Activated naive CD4-positive, alpha-beta T cell treated with anti-CD3 and anti-CD28 coated beads, Interleukin-2, amount 50 U/mL, for 16 hours (primary cell): Measurements from ENCODE around the gene TOMM40L.

Experiments used
- DNase-seq: peaks from one replicate; pipeline ENCODE4 v3.0.0-alpha.2; 2020

TOMM40L gene

DNA sequence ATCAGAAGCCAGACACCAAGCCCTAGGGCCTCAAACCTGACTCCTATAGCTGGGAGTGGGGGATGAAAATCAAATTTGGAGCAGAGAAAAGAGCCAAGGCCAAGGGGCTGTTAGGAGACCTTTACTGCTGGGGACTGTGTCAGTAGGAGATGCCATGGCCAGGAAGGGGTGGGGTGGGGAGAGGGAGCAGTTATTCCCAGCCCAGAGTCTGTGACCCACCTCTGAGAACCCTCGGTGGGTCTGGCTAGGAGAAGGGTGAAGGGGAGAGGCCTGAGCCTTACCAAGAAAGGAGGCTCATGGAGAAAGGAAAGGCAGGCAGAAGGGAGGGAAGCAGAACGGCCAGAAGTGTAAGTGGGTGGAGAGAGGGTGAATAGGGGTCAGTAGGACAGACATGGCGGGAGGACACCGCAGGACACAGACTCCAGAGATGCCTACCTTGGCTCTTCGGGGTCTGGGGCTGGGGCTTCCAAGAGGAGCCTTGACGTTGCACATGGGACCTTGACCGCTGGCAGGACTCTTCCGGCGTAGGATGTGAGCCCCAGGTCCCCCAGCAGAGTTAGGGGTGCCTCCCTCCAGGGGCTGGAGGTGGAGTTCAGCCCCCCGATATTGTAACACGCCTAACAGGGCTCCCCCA is 28.2 kb upstream of the TOMM40L start:
- no peak for DNase-seq

DNA sequence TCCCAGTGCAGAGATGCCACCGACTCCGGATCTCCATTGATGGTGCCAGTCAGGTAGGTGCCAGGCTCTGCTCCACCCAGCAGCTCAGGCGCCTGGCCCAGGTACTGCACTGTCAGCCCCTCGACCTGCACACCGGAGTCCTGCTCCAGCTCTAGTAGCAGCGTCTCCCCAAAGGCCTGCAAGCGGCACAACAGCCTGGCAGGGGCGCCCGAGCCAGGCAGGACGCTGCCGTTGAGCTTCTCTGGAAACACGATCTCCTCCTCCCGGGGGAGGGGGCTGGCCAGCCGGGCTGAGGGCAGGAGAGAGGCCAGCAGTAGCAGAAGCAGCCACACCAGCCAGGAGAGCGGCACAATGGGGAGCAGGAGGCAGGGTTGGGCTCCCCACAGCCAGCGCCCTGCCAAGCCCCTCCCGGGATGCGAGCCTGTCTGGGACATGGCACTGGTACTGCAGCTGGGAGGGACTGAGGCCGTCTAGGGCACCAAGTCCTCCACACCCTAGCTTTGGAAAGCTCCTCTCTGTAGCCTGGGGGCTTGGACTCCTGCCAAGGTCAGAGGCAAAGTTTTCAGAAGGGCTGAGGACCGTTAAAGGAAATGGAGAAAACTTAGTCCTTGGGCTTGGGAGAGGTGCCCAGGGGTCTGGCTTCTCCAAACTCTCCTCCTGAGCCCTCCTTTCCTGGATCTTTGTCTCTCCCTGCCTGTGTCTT is 27.5 kb upstream of the TOMM40L start:
- no peak for DNase-seq

DNA sequence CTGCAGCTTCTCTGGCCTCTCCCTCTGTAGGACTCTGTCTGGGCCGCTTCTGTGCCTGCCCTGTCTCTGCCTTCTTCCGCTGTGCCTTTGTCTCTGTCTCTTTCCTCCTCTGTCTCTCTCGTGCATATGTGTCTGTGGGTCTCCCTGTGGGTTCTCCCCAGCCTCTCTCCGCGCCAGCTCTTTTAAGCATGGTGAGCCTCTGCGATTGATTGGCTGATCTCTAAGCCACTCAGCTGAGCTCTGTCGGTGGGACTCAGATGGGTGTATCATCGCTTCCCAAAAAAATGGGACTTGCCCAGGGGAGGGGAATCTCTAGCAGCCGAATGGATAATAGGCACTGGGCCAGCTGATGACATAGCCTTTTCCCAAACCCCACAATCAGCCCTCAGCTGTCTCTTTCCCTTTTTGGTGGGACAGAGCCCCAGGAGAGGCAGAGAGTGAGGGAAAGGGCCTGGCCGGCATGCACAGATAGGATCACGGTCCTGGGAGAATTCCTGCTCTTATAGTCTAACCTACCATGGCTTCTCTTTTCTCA is 26.9 kb upstream of the TOMM40L start, which contains the start of gene ADAMTS4:
TSS of gene ADAMTS4 (minus strand) at position 158 of the 535 bp plus-strand sequence. CDS start 427 bp downstream, outside the sequence.
- no peak for DNase-seq

DNA sequence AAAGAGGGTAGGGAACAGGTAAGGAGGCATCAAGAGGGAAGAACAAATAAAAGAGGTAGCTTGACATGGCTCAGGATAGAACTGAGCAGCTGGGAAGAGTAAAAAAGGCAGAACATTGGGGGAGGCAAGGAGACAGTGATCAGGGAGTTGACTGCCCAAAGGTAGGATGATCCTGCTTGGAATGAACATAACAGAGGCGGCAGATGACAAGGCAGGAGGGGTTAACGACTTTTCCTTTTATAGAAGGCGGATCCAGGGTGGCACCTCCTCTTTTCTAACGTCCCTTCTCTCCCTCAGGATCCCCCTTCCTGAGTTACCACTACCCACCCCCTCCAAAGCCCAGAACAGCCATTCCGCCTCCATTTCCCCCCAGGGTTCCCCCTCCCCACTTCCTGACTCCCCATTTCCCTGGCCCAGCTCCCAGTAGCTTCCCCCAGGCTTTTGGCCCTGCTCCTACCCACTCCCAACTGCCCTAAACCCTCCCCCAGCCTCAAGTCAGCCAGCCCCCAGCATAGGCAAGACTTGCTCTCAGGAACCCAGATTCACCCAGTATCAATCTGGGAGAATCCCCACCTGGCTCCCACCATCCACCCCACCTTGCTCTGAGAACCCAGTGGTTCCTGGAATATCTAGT is 26.2 kb upstream of the TOMM40L start:
- DNase-seq = no peak

DNA sequence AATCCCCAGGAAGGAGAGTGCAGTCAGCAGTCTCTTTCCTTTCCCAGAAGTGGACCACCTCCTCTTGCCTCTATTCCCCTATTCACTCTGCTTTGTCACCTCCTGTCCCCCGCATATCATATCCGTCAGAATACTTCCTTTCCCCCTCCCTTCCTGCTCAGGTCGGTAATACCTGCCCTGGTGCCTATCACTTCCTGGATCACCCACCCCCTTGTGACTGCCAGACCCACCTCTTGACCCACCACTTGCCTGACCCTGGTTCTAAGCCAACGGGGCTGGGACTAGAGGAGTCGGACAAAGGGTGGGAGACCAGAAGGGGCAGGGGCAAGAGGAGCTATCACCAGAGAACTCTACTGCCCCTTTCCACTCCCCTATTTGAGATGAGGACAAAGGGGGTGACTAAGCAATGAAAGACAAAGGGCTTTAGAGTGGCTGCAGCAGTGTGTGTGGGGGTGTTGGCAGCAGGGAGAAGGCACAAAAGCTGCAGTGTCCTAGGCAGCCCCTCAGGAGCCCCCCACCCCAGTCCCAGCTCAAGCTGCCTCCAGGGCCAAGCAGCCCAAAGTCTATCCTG is 25.4 kb upstream of the TOMM40L start:
- no peak for DNase-seq

DNA sequence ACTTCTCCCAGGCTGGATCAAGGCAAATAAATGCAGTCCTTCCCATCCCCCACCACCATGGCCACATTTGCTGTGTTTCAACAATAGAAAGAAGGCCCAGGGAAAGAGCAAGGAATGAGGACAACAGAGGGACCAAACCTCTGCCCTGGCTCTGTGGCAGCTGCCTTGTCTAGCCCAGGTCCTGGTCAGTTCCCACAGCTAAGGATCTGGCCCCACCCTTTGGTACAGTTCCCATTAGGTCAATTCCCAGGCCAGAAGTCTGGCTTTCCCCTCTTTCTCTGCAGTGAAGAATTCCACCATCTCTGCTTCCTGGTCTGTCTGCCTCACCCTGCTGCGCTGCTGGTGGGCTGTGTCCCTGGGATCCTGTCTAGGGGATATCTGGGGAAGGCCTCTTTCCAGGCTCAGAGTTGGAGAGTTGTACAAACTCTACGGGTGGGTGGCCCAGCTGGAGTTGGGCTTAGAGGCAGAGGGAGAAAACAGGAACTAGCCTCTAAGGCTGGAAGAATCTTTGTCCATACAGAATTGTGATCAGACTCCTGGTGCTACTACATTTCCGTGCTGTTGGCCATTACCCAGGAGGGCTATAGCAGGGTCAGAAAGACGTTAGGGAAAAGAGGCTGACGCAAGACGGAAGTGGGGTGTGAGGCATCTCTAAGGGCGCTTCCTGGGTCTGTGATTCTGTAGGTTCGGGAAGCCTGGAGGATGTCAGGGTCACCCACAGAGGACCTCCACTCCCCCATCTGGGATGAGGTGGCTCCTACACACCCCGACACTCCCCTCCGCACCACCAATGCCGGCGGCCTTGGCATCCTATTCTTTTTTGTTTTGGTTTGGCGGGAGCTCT is 24.6 kb upstream of the TOMM40L start:
- DNase-seq = no peak

DNA sequence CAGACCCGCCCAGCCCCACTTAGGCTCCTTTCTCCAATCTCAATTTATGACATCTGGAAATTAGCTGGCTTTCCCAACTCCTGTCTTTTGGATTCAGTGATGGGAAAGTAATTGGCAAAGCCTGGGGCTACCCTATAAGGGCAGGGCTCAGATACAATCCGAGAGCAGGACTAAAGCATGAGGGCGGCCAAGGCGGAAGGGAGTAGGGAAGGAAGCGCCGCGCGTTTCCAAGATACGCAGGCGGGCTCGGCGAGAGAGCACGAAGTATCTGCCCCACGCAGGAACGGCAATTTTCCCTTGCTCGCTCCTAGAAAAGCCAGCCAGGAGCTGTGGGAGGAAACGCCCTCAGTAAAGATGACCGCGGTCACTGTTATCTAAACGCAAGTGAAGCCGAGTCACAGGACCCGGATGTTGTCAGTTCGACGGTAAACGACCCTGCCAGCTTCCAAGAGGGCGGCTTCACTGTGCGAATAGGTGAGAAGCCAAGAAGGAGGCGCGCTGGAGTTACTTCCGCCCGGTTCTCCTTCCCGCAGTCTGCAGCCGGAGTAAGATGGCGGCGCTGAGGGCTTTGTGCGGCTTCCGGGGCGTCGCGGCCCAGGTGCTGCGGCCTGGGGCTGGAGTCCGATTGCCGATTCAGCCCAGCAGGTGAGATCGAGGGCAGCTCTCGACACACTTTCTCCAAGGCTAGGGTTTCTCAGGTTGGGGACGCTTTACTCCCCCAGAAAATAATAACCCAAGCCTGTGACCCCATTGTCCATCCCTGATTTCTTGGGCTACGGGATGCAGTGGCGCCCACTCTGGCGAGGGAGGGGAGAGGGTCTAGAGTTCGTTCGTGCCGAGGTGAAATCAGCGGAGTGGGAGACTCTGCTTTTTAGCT is 23.8 kb upstream of the TOMM40L start, which contains the start of gene NDUFS2:
TSS of gene NDUFS2 (plus strand) at position 532 of the 877 bp plus-strand sequence. CDS start at position 551, 19 bp downstream.
- peak; percentile 94 for DNase-seq

DNA sequence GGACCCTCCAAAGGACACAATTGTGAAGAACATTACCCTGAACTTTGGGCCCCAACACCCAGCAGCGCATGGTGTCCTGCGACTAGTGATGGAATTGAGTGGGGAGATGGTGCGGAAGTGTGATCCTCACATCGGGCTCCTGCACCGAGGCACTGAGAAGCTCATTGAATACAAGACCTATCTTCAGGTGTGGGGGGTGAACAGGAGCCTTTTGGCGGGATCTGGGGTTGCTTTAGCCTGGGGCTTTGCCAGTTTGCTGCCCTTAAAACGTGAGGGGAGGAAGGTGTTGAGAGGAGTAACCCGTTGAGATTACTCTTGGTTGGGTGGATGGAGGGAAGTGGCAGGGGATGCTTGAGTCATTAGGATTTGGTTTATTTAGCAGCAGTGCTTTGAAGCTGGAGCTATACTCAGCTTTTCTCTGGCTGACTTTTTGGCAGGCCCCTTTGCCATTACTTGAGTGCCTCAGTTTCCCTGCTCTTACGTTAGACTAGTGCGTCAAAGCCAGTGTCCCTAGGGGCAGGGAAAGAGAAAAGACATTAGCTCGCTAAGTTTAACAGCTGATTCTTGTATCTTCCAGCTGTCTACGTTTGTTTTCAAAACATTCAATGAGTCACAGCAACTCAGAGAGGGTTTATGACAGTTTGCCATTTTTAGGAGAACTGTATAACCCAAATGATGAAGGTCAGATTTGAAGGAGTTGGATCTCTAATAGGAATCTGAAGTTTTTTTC is 19.3 kb upstream of the TOMM40L start:
- no peak for DNase-seq

DNA sequence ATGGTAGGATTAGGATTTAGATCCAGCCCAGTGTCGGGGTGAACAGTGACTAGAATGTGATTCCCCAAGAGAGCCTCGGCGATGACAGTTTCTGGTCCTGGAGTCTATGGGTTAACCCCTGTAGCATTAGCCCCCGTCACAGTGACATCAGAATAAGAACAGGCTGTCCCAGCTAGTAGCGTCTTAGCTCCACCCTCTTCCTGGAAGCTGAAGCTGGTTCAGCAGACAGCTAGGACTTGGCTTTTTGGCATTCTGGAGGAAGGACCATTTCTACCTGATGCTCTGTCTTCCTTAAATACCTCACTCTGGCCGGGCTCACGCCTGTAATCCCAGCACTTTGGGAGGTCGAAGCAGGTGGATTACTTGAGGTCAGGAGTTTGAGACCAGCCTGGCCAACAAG is 18.7 kb upstream of the TOMM40L start:
- DNase-seq = no peak

DNA sequence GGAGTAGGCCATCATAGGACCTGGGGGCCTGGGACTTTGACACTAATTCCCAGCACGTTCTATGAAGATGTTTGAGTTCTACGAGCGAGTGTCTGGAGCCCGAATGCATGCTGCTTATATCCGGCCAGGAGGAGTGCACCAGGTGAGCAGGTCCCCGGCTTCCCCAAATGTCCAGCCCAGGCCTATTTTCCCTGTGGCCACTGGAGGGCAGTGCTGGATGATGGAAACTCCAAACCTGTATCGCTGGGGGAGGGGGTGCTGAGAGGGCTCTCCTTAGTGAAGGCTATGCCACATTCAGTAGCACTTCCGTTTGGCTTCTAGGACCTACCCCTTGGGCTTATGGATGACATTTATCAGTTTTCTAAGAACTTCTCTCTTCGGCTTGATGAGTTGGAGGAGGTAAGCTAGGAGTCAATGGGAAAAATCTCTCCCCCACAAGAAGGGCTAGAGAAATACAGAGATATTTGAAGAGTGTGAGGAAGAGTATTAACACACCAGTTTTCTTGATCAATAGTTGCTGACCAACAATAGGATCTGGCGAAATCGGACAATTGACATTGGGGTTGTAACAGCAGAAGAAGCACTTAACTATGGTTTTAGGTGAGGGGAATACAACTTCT is 16.0 kb upstream of the TOMM40L start:
- peak; percentile 77 for DNase-seq

DNA sequence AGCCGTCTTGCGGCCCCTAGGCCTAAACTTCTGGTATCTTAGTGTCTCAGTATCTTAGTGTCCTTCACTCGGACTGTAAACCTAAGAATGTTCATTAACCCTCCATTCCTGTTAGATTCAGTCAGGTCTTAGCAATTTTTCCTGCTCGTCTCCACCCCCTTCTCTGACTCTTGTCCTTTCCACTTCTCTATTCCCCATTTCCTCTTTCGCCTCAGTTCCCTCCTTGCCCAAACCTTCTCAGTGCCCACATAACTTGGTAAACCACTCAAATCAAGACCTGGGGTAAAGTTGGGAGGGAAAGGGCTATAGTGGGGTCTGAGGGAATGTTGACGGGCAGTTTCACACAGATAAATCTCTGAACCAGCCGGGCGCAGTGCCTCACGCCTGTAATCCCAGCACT is 11.5 kb upstream of the TOMM40L start:
- DNase-seq = no peak

DNA sequence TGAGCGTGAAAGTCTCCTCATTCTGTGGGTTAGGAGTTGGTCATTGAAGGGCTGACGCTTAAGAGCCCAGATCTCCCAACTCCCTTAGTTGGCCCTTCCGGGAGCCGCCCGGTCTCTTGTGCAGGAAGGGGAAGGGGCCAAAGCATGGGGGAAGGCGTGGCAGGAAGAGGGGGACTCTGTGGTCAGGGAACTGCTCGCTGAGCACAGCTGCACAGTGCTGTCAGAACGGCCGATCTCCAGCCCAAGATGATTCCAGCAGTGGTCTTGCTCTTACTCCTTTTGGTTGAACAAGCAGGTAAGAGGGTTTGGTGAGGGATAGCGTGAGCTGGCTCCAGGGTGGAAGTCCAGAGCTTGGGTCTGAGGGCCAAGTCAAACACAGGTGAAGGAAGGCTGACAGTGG is 10.8 kb upstream of the TOMM40L start, which contains the start of gene FCER1G:
TSS of gene FCER1G (plus strand) at position 220 of the 400 bp plus-strand sequence. CDS start at position 247, 27 bp downstream.
- DNase-seq = no peak

DNA sequence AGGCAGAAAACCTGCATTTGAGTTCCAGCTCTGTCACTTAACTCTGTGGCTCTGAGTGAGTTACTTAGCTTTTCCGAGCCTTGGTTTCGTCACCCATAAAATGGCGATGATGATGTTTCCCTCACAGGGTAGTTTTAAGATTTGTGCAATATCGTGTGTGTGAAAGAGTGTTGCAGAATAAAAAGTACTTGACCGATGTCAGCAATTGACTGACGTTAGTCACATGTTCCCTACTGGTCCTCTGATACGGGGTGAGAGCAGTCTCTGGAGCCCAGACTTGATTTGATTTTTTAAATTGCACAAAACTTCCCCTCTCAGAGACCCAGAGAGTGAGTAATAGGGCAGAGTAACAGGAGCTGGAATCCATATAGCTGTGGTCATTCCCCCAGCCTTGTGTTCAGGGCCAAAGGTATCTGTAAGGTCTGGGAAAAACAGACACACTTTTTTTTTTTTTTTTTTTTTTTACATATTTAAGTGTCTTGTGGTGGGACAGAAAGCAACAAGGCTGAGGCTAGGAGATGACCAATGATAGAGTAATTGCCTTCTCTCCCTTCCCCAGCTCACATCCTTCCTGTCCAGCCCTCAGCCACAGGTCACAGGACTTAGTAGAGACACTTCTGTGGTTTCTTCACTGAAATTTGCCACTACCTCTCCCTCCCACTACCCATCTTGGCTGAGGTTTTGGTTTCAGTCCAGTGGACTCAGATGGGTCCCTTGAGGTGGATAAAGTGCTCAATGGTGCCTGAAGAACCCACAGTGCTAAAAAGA is 8.7 kb upstream of the TOMM40L start:
- DNase-seq = no peak

DNA sequence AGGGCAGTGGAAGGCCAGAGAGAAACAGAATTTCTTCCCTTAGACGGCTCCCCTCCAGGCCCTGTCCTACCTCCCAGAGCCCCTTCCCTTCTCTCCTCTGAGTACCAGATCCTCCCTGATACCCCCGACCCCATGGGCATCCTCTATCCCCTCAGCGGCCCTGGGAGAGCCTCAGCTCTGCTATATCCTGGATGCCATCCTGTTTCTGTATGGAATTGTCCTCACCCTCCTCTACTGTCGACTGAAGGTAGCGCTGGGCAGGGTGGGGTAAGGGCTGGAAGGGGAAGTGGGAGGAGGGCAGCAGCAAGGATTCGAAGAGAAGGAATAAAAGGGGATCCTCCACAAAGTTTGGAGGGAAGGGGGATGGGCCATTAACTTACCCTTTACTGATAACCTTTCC is 8.0 kb upstream of the TOMM40L start:
- no peak for DNase-seq

DNA sequence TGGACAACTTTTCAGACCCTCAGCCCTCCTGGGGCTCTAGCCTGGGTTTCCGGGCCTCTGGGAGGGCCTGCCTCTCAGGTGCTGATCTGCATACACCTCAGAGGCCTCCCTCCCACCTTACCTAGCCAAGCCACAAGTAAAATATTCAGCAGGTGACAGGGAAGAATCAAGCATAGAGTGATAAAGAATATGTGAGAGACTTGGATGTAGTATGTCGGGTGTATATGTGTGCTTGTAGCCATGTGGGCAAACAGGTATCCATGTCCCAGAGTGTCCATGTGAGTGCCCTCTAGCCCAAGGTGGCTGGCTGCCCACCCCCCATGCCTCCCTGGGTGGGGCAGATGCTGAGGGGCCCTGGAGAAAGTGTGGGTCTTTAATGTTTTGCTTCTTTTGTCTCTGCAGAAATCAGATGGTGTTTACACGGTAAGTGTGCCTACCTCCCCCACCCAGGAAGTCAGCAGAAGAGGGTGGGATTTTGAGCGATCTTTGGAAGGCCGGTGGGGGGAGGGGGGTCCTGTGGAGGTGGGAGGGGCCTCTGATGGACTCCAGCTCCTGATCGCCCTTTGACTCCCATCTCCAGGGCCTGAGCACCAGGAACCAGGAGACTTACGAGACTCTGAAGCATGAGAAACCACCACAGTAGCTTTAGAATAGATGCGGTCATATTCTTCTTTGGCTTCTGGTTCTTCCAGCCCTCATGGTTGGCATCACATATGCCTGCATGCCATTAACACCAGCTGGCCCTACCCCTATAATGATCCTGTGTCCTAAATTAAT is 7.4 kb upstream of the TOMM40L start:
- DNase-seq = no peak

DNA sequence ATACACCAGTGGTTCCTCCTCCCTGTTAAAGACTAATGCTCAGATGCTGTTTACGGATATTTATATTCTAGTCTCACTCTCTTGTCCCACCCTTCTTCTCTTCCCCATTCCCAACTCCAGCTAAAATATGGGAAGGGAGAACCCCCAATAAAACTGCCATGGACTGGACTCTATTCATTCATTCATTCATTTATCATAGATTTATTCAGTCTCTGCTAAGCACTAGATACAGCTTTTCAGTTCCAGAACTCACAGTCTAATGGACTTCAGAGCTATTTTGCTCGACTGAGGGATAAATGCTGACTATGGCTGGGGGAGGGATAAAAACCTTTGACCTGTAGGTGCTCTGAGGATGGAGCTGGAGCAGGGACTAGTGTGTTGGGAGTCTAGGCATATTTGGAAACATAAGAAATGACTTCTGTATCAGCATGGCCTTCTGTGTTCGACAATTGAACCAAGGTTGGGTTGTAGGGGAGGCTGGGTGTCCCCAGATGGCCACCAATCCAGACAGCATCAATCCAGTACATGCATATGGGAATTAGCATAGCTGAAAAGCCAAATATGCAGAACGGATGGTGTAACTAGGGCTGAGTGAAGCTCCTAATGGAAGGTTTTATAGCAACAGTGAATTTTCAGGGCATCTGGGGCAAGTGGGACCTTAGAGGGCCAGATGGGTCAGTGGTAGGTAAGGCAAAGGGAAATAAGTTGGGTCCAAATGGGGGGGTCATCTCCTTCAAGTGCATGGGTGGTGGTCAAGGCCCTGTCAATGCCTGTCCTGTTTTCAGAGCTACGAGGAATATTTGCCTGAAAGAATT is 6.6 kb upstream of the TOMM40L start:
- DNase-seq = no peak

DNA sequence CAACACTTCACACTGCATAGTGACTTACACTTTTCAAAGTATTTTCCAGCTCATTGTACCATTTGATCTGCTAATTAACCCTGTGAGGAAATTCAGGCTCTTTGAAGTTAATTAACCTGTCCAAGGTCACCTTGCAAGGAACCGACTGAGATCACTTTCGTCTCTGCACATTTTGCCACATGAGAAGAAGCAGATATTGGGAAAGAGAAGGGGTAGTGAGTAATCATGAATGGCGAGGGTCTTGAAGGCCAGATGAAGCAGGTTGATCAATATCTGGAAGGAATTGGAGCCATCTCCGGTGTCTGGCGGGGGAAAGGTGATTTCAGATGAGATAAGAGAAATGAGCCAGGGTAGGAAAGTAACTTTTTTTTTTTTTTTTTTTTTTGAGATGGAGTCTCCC is 5.9 kb upstream of the TOMM40L start:
- no peak for DNase-seq
